Measurements from ENCODE around the gene SHISAL1.

SHISAL1 gene

DNA sequence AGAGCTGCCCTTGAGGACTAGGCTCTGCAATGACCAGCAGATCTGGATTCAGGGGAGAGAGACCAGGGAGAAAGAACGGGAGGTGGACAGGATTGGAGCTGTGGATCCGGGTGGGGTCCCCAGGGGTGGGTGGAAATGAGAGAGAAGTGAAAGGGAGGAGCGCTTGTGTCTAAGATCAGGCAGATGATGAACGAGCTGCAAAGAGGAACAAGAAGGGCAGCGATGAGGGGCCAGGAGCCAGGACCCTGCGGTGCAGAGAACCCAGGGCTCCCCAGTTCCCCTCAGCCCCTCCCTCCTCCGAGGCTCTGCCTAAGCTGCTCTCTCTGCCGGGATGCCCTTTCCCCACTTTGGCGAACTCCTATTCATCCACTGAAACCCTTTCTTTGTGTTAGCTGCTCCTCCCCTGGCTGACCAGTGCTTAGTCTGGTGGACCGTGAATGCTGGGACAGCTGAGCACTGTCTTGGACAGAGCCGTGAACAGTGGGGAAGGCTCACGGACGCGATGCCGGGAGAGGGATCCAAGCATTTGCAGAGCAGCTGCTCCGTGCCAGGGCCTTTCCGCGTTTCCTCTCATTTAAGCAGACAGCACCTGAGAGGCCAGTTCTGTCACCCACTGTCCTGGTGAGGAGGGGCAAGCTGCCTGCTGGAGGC is 35.9 kb downstream of the SHISAL1 start:
- DNase-seq (ENCODE audit: low spot score in 2 of 2) (no peak), ATAC-seq (replicated peaks; ENCODE audit: extremely low read depth, poor library complexity, severe bottlenecking) (no peak)
- no peaks in the 10 kb centered on the region for H3K36me3 Mint-ChIP-seq (ENCODE audit: insufficient read depth)
- peaks cover 47% of the 10 kb centered on the region for H3K27me3 Mint-ChIP-seq
- H3K4me3 Mint-ChIP-seq: no peak overlapping the region
- no peaks in the 10 kb centered on the region for H3K9me3 Mint-ChIP-seq
- H3K4me1 Mint-ChIP-seq: no peaks in the 10 kb centered on the region
- no peak overlapping the region for H3K27ac Mint-ChIP-seq (ENCODE audit: low read depth)

- Mint-ChIP-seq H3K27ac (ENCODE audit: low read depth) (no peak overlapping the region), H3K4me1 (no peaks in the 10 kb centered on the region), H3K4me3 (no peak overlapping the region), H3K9me3 (no peaks in the 10 kb centered on the region), H3K36me3 (ENCODE audit: insufficient read depth) (no peaks in the 10 kb centered on the region), H3K27me3 (peaks cover 42% of the 10 kb centered on the region)
- DNase-seq (ENCODE audit: low spot score in 2 of 2): no peak
- no peak for ATAC-seq (replicated peaks; ENCODE audit: extremely low read depth, poor library complexity, severe bottlenecking)
Observed at GRCh38 chr22:44276041-44276440, 36.7 kb downstream of the SHISAL1 start.

GRCh38 chr22:44275631-44275995 is 37.1 kb downstream of the SHISAL1 start:
- ATAC-seq (replicated peaks; ENCODE audit: extremely low read depth, poor library complexity, severe bottlenecking) (no peak), DNase-seq (ENCODE audit: low spot score in 2 of 2) (no peak)
- Mint-ChIP-seq H3K4me1 (no peaks in the 10 kb centered on the region), H3K27me3 (peaks cover 38% of the 10 kb centered on the region), H3K4me3 (no peak overlapping the region), H3K9me3 (no peaks in the 10 kb centered on the region), H3K36me3 (ENCODE audit: insufficient read depth) (no peaks in the 10 kb centered on the region), H3K27ac (ENCODE audit: low read depth) (no peak overlapping the region)

GRCh38 chr22:44274918-44275630 is 37.7 kb downstream of the SHISAL1 start:
- Mint-ChIP-seq H3K4me3 (no peak overlapping the region), H3K36me3 (ENCODE audit: insufficient read depth) (no peaks in the 10 kb centered on the region), H3K9me3 (no peaks in the 10 kb centered on the region), H3K27ac (ENCODE audit: low read depth) (no peak overlapping the region), H3K27me3 (peaks cover 32% of the 10 kb centered on the region), H3K4me1 (no peaks in the 10 kb centered on the region)
- no peak for DNase-seq (ENCODE audit: low spot score in 2 of 2)
- no peak for ATAC-seq (replicated peaks; ENCODE audit: extremely low read depth, poor library complexity, severe bottlenecking)

- H3K27ac Mint-ChIP-seq (ENCODE audit: low read depth): no peak overlapping the region
- no peaks in the 10 kb centered on the region for H3K9me3 Mint-ChIP-seq
- DNase-seq (ENCODE audit: low spot score in 2 of 2) (no peak), ATAC-seq (replicated peaks; ENCODE audit: extremely low read depth, poor library complexity, severe bottlenecking) (no peak)
- H3K36me3 Mint-ChIP-seq (ENCODE audit: insufficient read depth): no peaks in the 10 kb centered on the region
- H3K4me3 Mint-ChIP-seq: no peak overlapping the region
- H3K4me1 Mint-ChIP-seq: no peaks in the 10 kb centered on the region
- peaks cover 20% of the 10 kb centered on the region for H3K27me3 Mint-ChIP-seq
Observed at GRCh38 chr22:44273175-44273574, 39.6 kb downstream of the SHISAL1 start.

DNA sequence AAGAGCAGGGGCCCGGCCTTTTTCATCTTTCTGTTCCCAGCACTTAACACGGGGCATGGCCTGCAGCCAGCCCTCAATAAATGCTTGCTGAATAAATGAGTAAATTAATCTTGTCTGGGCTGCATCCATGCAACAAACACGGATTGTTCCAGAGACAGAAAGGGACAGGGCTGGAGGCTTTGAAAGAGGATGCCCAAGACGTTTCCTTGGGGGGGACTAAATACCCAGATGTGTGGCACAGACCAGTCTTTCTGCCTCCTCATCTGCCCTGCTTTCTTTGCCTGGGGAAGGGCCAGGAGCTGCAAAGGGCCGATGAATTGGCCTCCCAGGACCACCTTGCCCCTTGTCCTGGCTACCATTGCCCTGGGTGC is 40.4 kb downstream of the SHISAL1 start:
- H3K9me3 Mint-ChIP-seq: no peaks in the 10 kb centered on the region
- no peak overlapping the region for H3K27ac Mint-ChIP-seq (ENCODE audit: low read depth)
- DNase-seq (ENCODE audit: low spot score in 2 of 2) (no peak), ATAC-seq (replicated peaks; ENCODE audit: extremely low read depth, poor library complexity, severe bottlenecking) (no peak)
- H3K4me3 Mint-ChIP-seq: no peak overlapping the region
- H3K36me3 Mint-ChIP-seq (ENCODE audit: insufficient read depth): no peaks in the 10 kb centered on the region
- no peaks in the 10 kb centered on the region for H3K4me1 Mint-ChIP-seq
- peaks cover 27% of the 10 kb centered on the region for H3K27me3 Mint-ChIP-seq

DNA sequence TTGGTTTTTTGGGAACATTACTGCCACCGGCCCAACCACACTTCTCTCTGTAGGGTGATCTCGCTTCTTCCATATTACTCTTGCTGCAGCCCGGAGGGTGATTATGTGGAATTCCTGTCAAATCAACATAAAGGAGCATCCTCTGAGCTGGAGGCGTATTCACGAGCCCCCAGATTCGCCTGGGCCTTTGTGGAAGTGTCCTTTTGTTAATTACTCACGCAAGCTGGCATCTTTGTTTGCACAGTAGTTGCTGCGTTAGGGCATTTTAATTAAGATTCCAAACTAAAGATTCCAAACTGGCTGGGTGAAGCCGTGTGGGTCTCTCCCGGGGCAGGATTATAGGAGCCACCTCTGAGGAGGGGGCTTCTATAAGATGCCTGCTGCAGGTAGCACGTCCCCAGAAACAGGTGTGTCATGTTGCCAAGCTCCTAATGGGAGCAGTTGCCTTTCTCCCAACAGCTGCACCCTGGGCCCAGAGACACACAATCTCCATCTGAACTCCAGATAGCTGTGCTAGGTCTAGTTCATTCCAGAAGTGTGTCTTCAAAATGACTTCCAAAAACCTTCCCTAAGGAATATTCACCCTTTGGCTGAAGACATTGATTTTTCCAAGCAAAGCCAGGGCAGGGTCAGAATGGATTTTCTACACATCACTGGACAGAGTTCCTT is 40.9 kb downstream of the SHISAL1 start:
- H3K27me3 Mint-ChIP-seq: peaks cover 24% of the 10 kb centered on the region
- no peak for ATAC-seq (replicated peaks; ENCODE audit: extremely low read depth, poor library complexity, severe bottlenecking)
- no peak for DNase-seq (ENCODE audit: low spot score in 2 of 2)
- no peak overlapping the region for H3K27ac Mint-ChIP-seq (ENCODE audit: low read depth)
- H3K4me3 Mint-ChIP-seq: no peak overlapping the region
- no peaks in the 10 kb centered on the region for H3K4me1 Mint-ChIP-seq
- H3K36me3 Mint-ChIP-seq (ENCODE audit: insufficient read depth): no peaks in the 10 kb centered on the region
- H3K9me3 Mint-ChIP-seq: no peaks in the 10 kb centered on the region

- Mint-ChIP-seq H3K4me3 (no peak overlapping the region), H3K27ac (ENCODE audit: low read depth) (no peak overlapping the region), H3K9me3 (no peaks in the 10 kb centered on the region), H3K4me1 (no peaks in the 10 kb centered on the region), H3K36me3 (ENCODE audit: insufficient read depth) (no peaks in the 10 kb centered on the region), H3K27me3 (peaks cover 16% of the 10 kb centered on the region)
- no peak for DNase-seq (ENCODE audit: low spot score in 2 of 2)
- ATAC-seq (replicated peaks; ENCODE audit: extremely low read depth, poor library complexity, severe bottlenecking): no peak
Observed at GRCh38 chr22:44271010-44271500, 41.7 kb downstream of the SHISAL1 start.

- H3K27me3 Mint-ChIP-seq: peaks cover 11% of the 10 kb centered on the region
- no peaks in the 10 kb centered on the region for H3K36me3 Mint-ChIP-seq (ENCODE audit: insufficient read depth)
- H3K4me3 Mint-ChIP-seq: no peak overlapping the region
- H3K27ac Mint-ChIP-seq (ENCODE audit: low read depth): no peak overlapping the region
- no peaks in the 10 kb centered on the region for H3K9me3 Mint-ChIP-seq
- ATAC-seq (replicated peaks; ENCODE audit: extremely low read depth, poor library complexity, severe bottlenecking) (no peak), DNase-seq (ENCODE audit: low spot score in 2 of 2) (no peak)
- no peaks in the 10 kb centered on the region for H3K4me1 Mint-ChIP-seq
Observed at GRCh38 chr22:44270556-44270880, 42.2 kb downstream of the SHISAL1 start.

- no peak overlapping the region for H3K4me3 Mint-ChIP-seq
- no peaks in the 10 kb centered on the region for H3K36me3 Mint-ChIP-seq (ENCODE audit: insufficient read depth)
- peaks cover 10% of the 10 kb centered on the region for H3K27me3 Mint-ChIP-seq
- no peak overlapping the region for H3K27ac Mint-ChIP-seq (ENCODE audit: low read depth)
- H3K9me3 Mint-ChIP-seq: no peaks in the 10 kb centered on the region
- no peak for ATAC-seq (replicated peaks; ENCODE audit: extremely low read depth, poor library complexity, severe bottlenecking)
- no peaks in the 10 kb centered on the region for H3K4me1 Mint-ChIP-seq
- no peak for DNase-seq (ENCODE audit: low spot score in 2 of 2)
Observed at GRCh38 chr22:44269757-44270555, 42.8 kb downstream of the SHISAL1 start.

- no peak overlapping the region for H3K4me3 Mint-ChIP-seq
- ATAC-seq (replicated peaks; ENCODE audit: extremely low read depth, poor library complexity, severe bottlenecking): no peak
- H3K27ac Mint-ChIP-seq (ENCODE audit: low read depth): no peak overlapping the region
- peaks cover 10% of the 10 kb centered on the region for H3K27me3 Mint-ChIP-seq
- no peaks in the 10 kb centered on the region for H3K4me1 Mint-ChIP-seq
- H3K9me3 Mint-ChIP-seq: no peaks in the 10 kb centered on the region
- no peaks in the 10 kb centered on the region for H3K36me3 Mint-ChIP-seq (ENCODE audit: insufficient read depth)
- no peak for DNase-seq (ENCODE audit: low spot score in 2 of 2)
Observed at GRCh38 chr22:44269117-44269498, 43.6 kb downstream of the SHISAL1 start.

DNA sequence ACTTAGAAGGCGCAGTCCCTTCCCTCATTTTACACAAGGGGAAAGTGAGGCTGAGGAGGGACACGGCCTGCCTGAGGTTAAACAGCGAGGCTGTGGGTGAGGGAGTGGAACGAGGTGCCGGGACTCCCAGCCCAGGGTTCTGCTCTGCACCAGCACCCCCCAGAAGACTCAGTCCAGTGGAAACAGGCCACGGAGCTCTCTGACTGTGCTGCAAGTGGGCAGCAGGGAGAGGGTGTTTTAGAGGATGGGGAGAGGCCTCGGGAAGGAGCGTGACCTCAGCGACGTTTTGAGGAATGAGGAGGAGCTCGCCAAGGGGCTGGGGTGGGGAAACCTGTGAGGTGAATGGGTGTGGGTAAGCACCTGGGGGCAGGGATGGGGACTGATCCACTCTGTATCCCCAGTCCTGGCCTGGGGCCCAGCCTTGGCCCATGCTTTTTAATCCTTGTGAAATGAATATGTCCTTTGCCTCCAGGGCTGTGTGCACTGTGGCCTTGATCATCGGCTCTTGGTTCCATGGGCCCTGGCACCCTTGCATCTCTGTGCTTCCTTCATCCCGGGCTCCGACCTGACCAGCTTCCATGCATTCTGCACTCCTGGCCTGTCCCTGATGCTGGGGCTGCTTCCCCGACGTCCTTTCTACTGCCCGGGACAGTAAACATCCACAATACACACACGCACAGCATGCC is 44.2 kb downstream of the SHISAL1 start:
- peaks cover 10% of the 10 kb centered on the region for H3K27me3 Mint-ChIP-seq
- H3K4me3 Mint-ChIP-seq: no peak overlapping the region
- no peaks in the 10 kb centered on the region for H3K4me1 Mint-ChIP-seq
- ATAC-seq (replicated peaks; ENCODE audit: extremely low read depth, poor library complexity, severe bottlenecking) (no peak), DNase-seq (ENCODE audit: low spot score in 2 of 2) (no peak)
- no peaks in the 10 kb centered on the region for H3K36me3 Mint-ChIP-seq (ENCODE audit: insufficient read depth)
- H3K27ac Mint-ChIP-seq (ENCODE audit: low read depth): no peak overlapping the region
- H3K9me3 Mint-ChIP-seq: no peaks in the 10 kb centered on the region

All from central memory CD8-positive, alpha-beta T cell (primary cell).